Cardiac muscle cell (in vitro differentiated cells and primary cell): ENCODE data around the gene SYNE3. TPM values are rescaled to one million over a fixed set of nuclear protein-coding genes. Genes with fewer than 3 reads are reported as not detected.

Experiments used
- DNase-seq, 2 donors: peaks; one replicate each; pipeline versions ENCODE4 v3.0.0 to v3.0.0-alpha.2; 2010 to 2017; ENCODE audit warnings: low read depth in 1 of 2, low spot score in 1 of 2
- H3K27ac ChIP-seq: fragments of 200-600 bp; sonication (generic); 2 replicates; pipeline ENCODE4 v1.5.1; 2016
- H3K27me3 ChIP-seq: fragments of 200-600 bp; sonication (generic); 2 replicates; pipeline ENCODE4 v1.6.0; 2016; ENCODE audit warnings: control low read depth
- H3K36me3 ChIP-seq: fragments of 200-600 bp; sonication (generic); 2 replicates; pipeline ENCODE4 v1.5.1; 2016; ENCODE audit warnings: control low read depth
- H3K4me1 ChIP-seq: fragments of 200-600 bp; sonication (generic); 2 replicates; pipeline ENCODE4 v1.8.1; 2017; ENCODE audit warnings: low read depth, mild to moderate bottlenecking, mixed run types
- H3K4me3 ChIP-seq: fragments of 200-600 bp; sonication (generic); 2 replicates; pipeline ENCODE4 v1.5.1; 2016; ENCODE audit warnings: mild to moderate bottlenecking
- H3K9me3 ChIP-seq: fragments of 200-600 bp; sonication (generic); 2 replicates; pipeline ENCODE4 v1.5.1; 2017; ENCODE audit warnings: low read depth, mild to moderate bottlenecking, control low read depth
- CTCF ChIP-seq: IDR thresholded peaks from 2 replicates; pipeline ENCODE4 v1.5.1; 2012; ENCODE audit warnings: low read depth, mild to moderate bottlenecking, low read length
- polyA plus RNA-seq: library from polyadenylated mRNA; unstranded; fragments of >200 nt; fragmentation: Nextera tagmentation; extraction: Ambion mirVana; gene quantifications from 2 replicates; pipeline ENCODE4 v1.2.1, GENCODE V29; 2016
- total RNA-seq: library from RNA; depleted of rRNA; stranded (reverse); fragments of >200 nt; gene quantifications from 2 replicates; pipeline ENCODE4 v1.2.3, GENCODE V29; 2016

Gene SYNE3
- total and polyA plus RNA-seq, 2 experiments from 2014 or later, result 0.09 to 2.0 TPM

GRCh38 chr14:95504135-95505029 lies 12.1 kb downstream of the SYNE3 start:
- DNase-seq, result peak in 1 of 2 donors; percentile 81

GRCh38 chr14:95503365-95504134 lies 12.9 kb downstream of the SYNE3 start:
- Histone ChIP-seq H3K9me3 (no peaks in the 10 kb centered on the region), H3K4me1 (peaks cover 7% of the 10 kb centered on the region), H3K27me3 (no peaks in the 10 kb centered on the region), H3K4me3 (no peak overlapping the region), H3K27ac (no peak overlapping the region), H3K36me3 (no peaks in the 10 kb centered on the region)
- TF ChIP-seq CTCF, result no peak
- DNase-seq, result no peak

More at GRCh38 chr14:95504135-95505029, 12.1 kb downstream of the SYNE3 start:
- Histone ChIP-seq H3K4me1 (peaks cover 7% of the 10 kb centered on the region), H3K4me3 (no peak overlapping the region), H3K27ac (no peak overlapping the region), H3K36me3 (no peaks in the 10 kb centered on the region), H3K27me3 (no peaks in the 10 kb centered on the region), H3K9me3 (no peaks in the 10 kb centered on the region)
- TF ChIP-seq CTCF, result no peak

- Histone ChIP-seq H3K4me3 (no peak overlapping the region), H3K4me1 (peaks cover 12% of the 10 kb centered on the region), H3K27ac (no peak overlapping the region), H3K9me3 (no peaks in the 10 kb centered on the region), H3K36me3 (no peaks in the 10 kb centered on the region), H3K27me3 (no peaks in the 10 kb centered on the region)
- DNase-seq, result no peak
- no peak for TF ChIP-seq CTCF
Observed at GRCh38 chr14:95502381-95502950, 14.0 kb downstream of the SYNE3 start.

- Histone ChIP-seq H3K9me3 (no peaks in the 10 kb centered on the region), H3K4me1 (peaks cover 28% of the 10 kb centered on the region), H3K27me3 (no peaks in the 10 kb centered on the region), H3K4me3 (no peak overlapping the region), H3K27ac (peak overlapping the region; percentile 50), H3K36me3 (no peaks in the 10 kb centered on the region)
- DNase-seq, result peak in 1 of 2 donors; percentile 79
- TF ChIP-seq CTCF, result no peak
Observed at GRCh38 chr14:95500772-95501401, 15.6 kb downstream of the SYNE3 start.

GRCh38 chr14:95500201-95500681 lies 16.2 kb downstream of the SYNE3 start:
- Histone ChIP-seq H3K4me3 (no peak overlapping the region), H3K27ac (peak overlapping the region; percentile 50), H3K9me3 (no peaks in the 10 kb centered on the region), H3K27me3 (no peaks in the 10 kb centered on the region), H3K36me3 (no peaks in the 10 kb centered on the region), H3K4me1 (peaks cover 31% of the 10 kb centered on the region)
- TF ChIP-seq CTCF, result no peak
- no peak for DNase-seq
